Right renal pelvis (tissue), 4 donors: ENCODE results near the gene PCDHGA1. TPM values are rescaled to one million over a fixed set of nuclear protein-coding genes. Genes with fewer than 3 reads are reported as not detected.
"Not testable (repeated sequence)": the region's sequence is repeated elsewhere in the genome, so short reads cannot be mapped to it uniquely, and the experiment has no call there.

ENCODE experiments used
- DNase-seq, 4 donors: peaks; one replicate each; pipeline ENCODE4 v3.0.0-alpha.2; 2013; ENCODE audit warnings: low read depth in 4 of 4, low spot score in 3 of 4, missing footprints in 1 of 4
- polyA plus RNA-seq, 4 donors: library from polyadenylated mRNA; unstranded; fragments of 120-200 nt; gene quantifications; one replicate each; pipeline ENCODE4 v1.2.1, GENCODE V29; 2013; ENCODE audit not compliant: insufficient read length in 4 of 4

PCDHGA1 gene
- polyA plus RNA-seq, 4 donors: 0.74 to 1.3 (median 0.96) TPM

GRCh38 chr5:141407790-141408505 lies 77.6 kb downstream of the PCDHGA1 start, which contains the start of gene PCDHGB6:
Gene PCDHGB6 (plus strand): TSS chr5:141408021. CDS start chr5:141408203, 182 bp downstream.
- DNase-seq: not testable (repeated sequence)

GRCh38 chr5:141409598-141410306 lies 79.4 kb downstream of the PCDHGA1 start:
- no peak for DNase-seq

GRCh38 chr5:141411575-141411974 lies 81.3 kb downstream of the PCDHGA1 start:
- DNase-seq: no peak

DNA sequence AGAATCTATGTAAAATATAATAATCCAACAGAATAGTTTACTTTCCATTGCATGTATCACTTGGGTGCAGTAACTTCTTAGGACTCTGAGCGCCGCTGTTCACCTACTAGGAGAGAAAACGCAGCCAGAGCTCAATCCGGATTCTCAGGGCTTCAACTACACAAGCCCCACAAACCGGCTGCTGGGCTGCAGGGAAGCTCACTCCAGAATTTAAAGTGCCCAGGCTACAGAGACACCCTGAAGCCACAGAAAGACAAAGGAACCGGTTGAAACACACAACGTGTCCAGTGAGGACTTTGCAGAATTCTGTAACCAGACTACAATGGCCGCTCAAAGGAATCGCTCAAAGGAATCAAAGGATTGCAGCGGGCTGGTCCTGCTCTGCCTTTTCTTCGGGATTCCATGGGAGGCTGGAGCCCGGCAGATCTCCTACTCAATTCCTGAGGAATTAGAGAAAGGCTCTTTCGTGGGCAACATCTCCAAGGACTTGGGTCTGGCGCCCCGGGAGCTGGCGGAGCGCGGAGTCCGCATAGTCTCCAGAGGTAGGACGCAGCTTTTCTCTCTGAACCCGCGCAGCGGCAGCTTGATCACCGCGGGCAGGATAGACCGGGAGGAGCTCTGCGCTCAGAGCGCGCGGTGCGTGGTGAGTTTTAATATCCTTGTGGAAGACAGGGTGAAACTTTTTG lies 82.7 kb downstream of the PCDHGA1 start, which contains the start of gene PCDHGA10:
Gene PCDHGA10, plus strand, starts transcription at position 134 of the 686 bp plus-strand sequence. Its CDS starts 189 bp downstream, at position 323.
- DNase-seq: no peak

DNA sequence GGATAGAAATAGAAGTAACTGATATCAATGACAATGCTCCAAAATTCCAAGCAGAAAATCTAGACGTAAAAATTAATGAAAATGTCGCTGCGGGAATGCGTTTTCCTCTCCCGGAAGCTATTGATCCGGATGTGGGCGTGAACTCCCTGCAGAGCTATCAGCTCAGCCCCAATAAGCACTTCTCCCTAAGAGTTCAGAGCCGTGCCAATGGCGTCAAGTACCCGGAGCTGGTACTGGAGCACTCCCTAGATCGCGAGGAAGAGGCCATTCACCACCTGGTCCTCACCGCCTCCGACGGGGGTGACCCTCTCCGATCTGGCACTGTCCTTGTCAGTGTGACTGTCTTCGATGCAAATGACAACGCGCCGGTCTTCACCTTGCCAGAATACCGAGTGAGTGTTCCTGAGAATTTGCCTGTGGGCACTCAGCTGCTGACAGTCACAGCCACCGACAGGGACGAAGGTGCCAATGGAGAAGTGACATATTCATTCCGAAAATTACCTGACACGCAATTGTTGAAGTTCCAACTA lies 83.3 kb downstream of the PCDHGA1 start:
- no peak for DNase-seq

GRCh38 chr5:141414548-141415274 lies 84.4 kb downstream of the PCDHGA1 start:
- DNase-seq: not testable (repeated sequence)

GRCh38 chr5:141415275-141415618 lies 84.9 kb downstream of the PCDHGA1 start:
- DNase-seq: not testable (repeated sequence)

DNA sequence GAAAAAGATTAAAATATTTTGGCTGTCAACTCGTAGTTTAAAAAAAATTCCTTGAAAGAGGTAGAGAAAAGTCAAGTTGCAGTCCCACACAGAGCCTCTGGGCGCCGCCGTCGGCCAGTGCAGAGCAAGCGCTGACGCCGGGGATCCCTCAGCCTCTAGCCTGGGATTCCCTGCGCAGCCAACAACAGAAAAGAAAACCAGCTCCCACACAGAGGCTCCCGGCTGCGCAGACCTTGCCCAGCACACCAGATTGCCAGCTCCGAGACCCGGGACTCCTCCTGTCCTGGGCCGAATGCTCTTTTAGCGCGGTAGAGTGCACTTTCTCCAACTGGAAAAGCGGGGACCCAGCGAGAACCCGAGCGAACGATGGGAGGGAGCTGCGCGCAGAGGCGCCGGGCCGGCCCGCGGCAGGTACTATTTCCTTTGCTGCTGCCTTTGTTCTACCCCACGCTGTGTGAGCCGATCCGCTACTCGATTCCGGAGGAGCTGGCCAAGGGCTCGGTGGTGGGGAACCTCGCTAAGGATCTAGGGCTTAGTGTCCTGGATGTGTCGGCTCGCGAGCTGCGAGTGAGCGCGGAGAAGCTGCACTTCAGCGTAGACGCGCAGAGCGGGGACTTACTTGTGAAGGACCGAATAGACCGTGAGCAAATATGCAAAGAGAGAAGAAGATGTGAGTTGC lies 87.3 kb downstream of the PCDHGA1 start, which contains the start of gene PCDHGB7:
Gene PCDHGB7, plus strand, starts transcription at position 184 of the 679 bp plus-strand sequence. Its CDS starts 183 bp downstream, at position 367.
- peak in 1 of 4 donors; percentile 36 for DNase-seq

DNA sequence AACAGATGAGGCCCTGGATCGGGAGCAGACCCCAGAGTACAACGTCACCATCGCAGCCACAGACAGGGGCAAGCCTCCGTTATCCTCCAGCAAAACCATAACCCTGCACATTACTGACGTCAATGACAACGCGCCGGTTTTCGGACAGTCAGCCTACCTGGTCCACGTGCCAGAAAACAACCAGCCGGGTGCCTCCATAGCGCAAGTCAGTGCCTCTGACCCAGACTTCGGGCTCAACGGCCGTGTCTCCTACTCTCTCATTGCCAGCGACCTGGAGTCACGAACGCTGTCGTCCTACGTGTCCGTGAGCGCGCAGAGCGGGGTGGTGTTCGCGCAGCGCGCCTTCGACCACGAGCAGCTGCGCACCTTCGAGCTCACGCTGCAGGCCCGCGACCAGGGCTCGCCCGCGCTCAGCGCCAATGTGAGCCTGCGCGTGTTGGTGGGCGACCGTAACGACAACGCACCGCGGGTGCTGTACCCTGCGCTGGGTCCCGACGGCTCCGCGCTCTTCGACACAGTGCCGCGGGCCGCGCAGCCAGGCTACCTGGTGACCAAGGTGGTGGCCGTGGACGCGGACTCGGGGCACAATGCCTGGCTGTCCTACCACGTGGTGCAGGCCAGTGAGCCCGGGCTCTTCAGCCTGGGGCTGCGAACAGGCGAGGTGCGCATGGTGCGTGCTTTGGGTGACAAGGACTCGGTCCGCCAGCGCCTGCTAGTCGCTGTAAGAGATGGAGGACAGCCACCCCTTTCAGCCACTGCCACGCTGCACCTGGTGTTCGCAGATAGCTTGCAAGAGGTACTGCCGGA lies 89.0 kb downstream of the PCDHGA1 start:
- no peak for DNase-seq

GRCh38 chr5:141420855-141421488 lies 90.7 kb downstream of the PCDHGA1 start, which contains the start of gene PCDHGA11:
Gene PCDHGA11 (plus strand): TSS chr5:141421051. CDS start chr5:141421228, 177 bp downstream.
- no peak for DNase-seq

DNA sequence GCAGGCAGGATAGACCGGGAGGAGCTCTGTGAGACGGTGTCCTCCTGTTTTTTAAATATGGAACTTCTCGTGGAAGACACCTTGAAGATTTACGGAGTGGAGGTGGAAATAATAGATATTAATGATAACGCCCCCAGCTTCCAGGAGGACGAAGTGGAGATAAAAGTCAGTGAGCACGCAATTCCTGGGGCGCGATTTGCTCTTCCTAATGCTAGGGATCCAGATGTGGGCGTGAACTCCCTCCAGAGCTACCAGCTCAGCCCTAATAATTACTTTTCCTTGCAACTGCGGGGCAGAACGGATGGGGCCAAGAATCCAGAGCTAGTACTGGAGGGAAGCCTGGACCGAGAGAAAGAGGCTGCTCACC lies 91.2 kb downstream of the PCDHGA1 start:
- DNase-seq: no peak

DNA sequence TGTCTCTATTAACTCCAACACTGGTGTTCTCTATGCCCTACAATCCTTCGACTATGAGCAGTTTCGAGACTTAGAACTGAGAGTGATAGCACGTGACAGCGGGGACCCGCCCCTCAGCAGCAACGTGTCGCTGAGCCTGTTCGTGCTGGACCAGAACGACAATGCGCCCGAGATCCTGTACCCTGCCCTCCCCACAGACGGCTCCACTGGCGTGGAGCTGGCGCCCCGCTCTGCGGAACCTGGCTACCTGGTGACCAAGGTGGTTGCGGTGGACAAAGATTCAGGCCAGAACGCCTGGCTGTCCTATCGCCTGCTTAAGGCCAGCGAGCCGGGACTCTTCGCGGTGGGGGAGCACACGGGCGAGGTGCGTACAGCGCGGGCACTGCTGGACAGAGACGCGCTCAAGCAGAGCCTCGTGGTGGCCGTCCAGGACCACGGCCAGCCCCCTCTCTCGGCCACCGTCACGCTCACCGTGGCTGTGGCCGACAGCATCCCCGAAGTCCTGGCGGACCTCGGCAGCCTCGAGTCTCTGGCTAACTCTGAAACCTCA lies 92.5 kb downstream of the PCDHGA1 start:
- DNase-seq: no peak

- DNase-seq: no peak
Measured at GRCh38 chr5:141427783-141428426, 97.6 kb downstream of the PCDHGA1 start.

GRCh38 chr5:141430332-141431113 lies 100.2 kb downstream of the PCDHGA1 start, which contains the start of gene PCDHGA12:
Gene PCDHGA12 (plus strand): TSS chr5:141430507. CDS start chr5:141430760, 253 bp downstream.
- no peak for DNase-seq

- no peak for DNase-seq
Measured at GRCh38 chr5:141431286-141431685, 101.0 kb downstream of the PCDHGA1 start.

GRCh38 chr5:141432308-141432707 lies 102.0 kb downstream of the PCDHGA1 start:
- not testable (repeated sequence) for DNase-seq
